H9 (cell line): ENCODE data around the gene TMIE. TPM values are rescaled to one million over a fixed set of nuclear protein-coding genes. Genes with fewer than 3 reads are reported as not detected.

ENCODE experiments used
- DNase-seq: peaks from one replicate; pipeline ENCODE4 v3.0.0-alpha.2; 2017
- H2AFZ ChIP-seq: one replicate; pipeline ENCODE4 v1.6.1; 2013; ENCODE audit warnings: mild to moderate bottlenecking, low read length, control low read depth, moderate library complexity
- H2AK5ac ChIP-seq: 2 replicates; pipeline ENCODE4 v1.6.1; 2013; ENCODE audit warnings: low read length, control low read depth, mixed read lengths; ENCODE audit not compliant: insufficient read length
- H2BK120ac ChIP-seq: one replicate; pipeline ENCODE4 v1.6.1; 2013; ENCODE audit warnings: low read depth, mild to moderate bottlenecking, low read length, control low read depth, inconsistent platforms; ENCODE audit not compliant: poor library complexity, severe bottlenecking
- H2BK12ac ChIP-seq: 2 replicates; pipeline ENCODE4 v1.6.1; 2013; ENCODE audit warnings: low read length, control low read depth, mixed read lengths, low read depth; ENCODE audit not compliant: insufficient read length
- H2BK15ac ChIP-seq: 2 replicates; pipeline ENCODE4 v1.6.1; 2013; ENCODE audit warnings: low read depth, low read length, control low read depth
- H2BK20ac ChIP-seq: one replicate; pipeline ENCODE4 v1.6.1; 2013; ENCODE audit warnings: low read depth, mild to moderate bottlenecking, low read length, control low read depth, inconsistent platforms; ENCODE audit not compliant: poor library complexity, severe bottlenecking
- H2BK5ac ChIP-seq: 2 replicates; pipeline ENCODE4 v1.6.1; 2013; ENCODE audit warnings: low read length, control low read depth, mixed read lengths; ENCODE audit not compliant: insufficient read length
- H3K14ac ChIP-seq: 2 replicates; pipeline ENCODE4 v1.6.1; 2013; ENCODE audit warnings: low read length, control low read depth; ENCODE audit not compliant: insufficient read depth
- H3K18ac ChIP-seq: 2 replicates; pipeline ENCODE4 v1.6.1; 2013; ENCODE audit warnings: low read depth, mild to moderate bottlenecking, mixed read lengths, low read length, control low read depth; ENCODE audit not compliant: insufficient read length
- H3K23ac ChIP-seq: 2 replicates; pipeline ENCODE4 v1.6.1; 2013; ENCODE audit warnings: low read length, control low read depth, mixed read lengths, low read depth; ENCODE audit not compliant: insufficient read length
- H3K23me2 ChIP-seq: 2 replicates; pipeline ENCODE4 v1.6.1; 2013; ENCODE audit warnings: low read depth, mild to moderate bottlenecking, mixed read lengths, low read length, control low read depth; ENCODE audit not compliant: insufficient read length, poor library complexity, severe bottlenecking
- H3K27ac ChIP-seq: 2 replicates; pipeline ENCODE4 v1.5.1; 2013; ENCODE audit warnings: low read length, control low read depth, mixed read lengths, low read depth; ENCODE audit not compliant: insufficient read length
- H3K27me3 ChIP-seq: 2 replicates; pipeline ENCODE4 v1.6.1; 2013; ENCODE audit warnings: low read length, control low read depth, inconsistent platforms; ENCODE audit not compliant: insufficient read depth
- H3K4ac ChIP-seq: 2 replicates; pipeline ENCODE4 v1.6.1; 2013; ENCODE audit warnings: low read depth, mild to moderate bottlenecking, control low read depth, inconsistent platforms, low read length, moderate library complexity
- H3K4me1 ChIP-seq: 2 replicates; pipeline ENCODE4 v1.6.1; 2013; ENCODE audit warnings: low read length, control low read depth, inconsistent platforms; ENCODE audit not compliant: insufficient read depth
- H3K4me2 ChIP-seq: 2 replicates; pipeline ENCODE4 v1.6.1; 2013; ENCODE audit warnings: low read length, control low read depth, mixed read lengths; ENCODE audit not compliant: insufficient read length, insufficient read depth
- H3K56ac ChIP-seq: 2 replicates; pipeline ENCODE4 v1.6.1; 2013; ENCODE audit warnings: low read depth, mild to moderate bottlenecking, mixed read lengths, low read length, control low read depth; ENCODE audit not compliant: insufficient read length
- H3K79me1 ChIP-seq: 2 replicates; pipeline ENCODE4 v1.6.1; 2013; ENCODE audit warnings: low read depth, mild to moderate bottlenecking, moderate library complexity, low read length, control low read depth, inconsistent platforms; ENCODE audit not compliant: insufficient read depth, poor library complexity, severe bottlenecking
- H3K79me2 ChIP-seq: 2 replicates; pipeline ENCODE4 v1.6.1; 2013; ENCODE audit warnings: low read length, control low read depth, inconsistent platforms; ENCODE audit not compliant: insufficient read depth
- H3K9ac ChIP-seq: 2 replicates; pipeline ENCODE4 v1.6.1; 2013; ENCODE audit warnings: low read length, control low read depth, mixed read lengths; ENCODE audit not compliant: insufficient read length; ENCODE audit errors: extremely low read depth
- H3K9me3 ChIP-seq: one replicate; pipeline ENCODE4 v1.6.1; 2013; ENCODE audit warnings: low read depth, low read length, inconsistent platforms; ENCODE audit not compliant: control insufficient read depth
- H3T11ph ChIP-seq: one replicate; pipeline ENCODE4 v1.6.1; 2013; ENCODE audit warnings: mild to moderate bottlenecking, low read length, control low read depth, inconsistent platforms
- H4K20me1 ChIP-seq: one replicate; pipeline ENCODE4 v1.6.1; 2013; ENCODE audit not compliant: control insufficient read depth, insufficient read length, insufficient read depth
- H4K5ac ChIP-seq: 2 replicates; pipeline ENCODE4 v1.6.1; 2013; ENCODE audit warnings: low read depth, mild to moderate bottlenecking, mixed read lengths, low read length, control low read depth; ENCODE audit not compliant: insufficient read length
- H4K8ac ChIP-seq: replicated peaks from 2 replicates; pipeline ENCODE4 v1.6.1; 2013; ENCODE audit warnings: low read length, control low read depth, mixed read lengths, low read depth; ENCODE audit not compliant: insufficient read length
- H4K91ac ChIP-seq: 2 replicates; pipeline ENCODE4 v1.6.1; 2013; ENCODE audit warnings: low read depth, mild to moderate bottlenecking, moderate library complexity, mixed read lengths, low read length, control low read depth; ENCODE audit not compliant: insufficient read length
- H3K27ac Mint-ChIP-seq, 3 experiments: 2 replicates in 2 of 3; 3 replicates in 1 of 3; pipeline ENCODE4 v1.8.0; 2020 to 2021; ENCODE audit warnings: mixed read lengths in 3 of 3, mild to moderate bottlenecking in 1 of 3, moderate library complexity in 1 of 3
- H3K27me3 Mint-ChIP-seq: 2 replicates; pipeline ENCODE4 v1.8.0; 2021; ENCODE audit warnings: low read depth, mild to moderate bottlenecking, moderate library complexity, mixed read lengths
- H3K36me3 Mint-ChIP-seq, 3 experiments: 2 replicates in 2 of 3; 3 replicates in 1 of 3; pipeline ENCODE4 v1.8.0; 2020 to 2021; ENCODE audit warnings: low read depth in 3 of 3, mixed read lengths in 3 of 3; ENCODE audit not compliant: insufficient read depth in 1 of 3
- H3K4me1 Mint-ChIP-seq, 2 experiments: 2 replicates each; pipeline ENCODE4 v1.8.0; 2020; ENCODE audit warnings: mixed read lengths in 2 of 2
- H3K4me3 Mint-ChIP-seq, 2 experiments: 2 replicates in 1 of 2; 3 replicates in 1 of 2; pipeline ENCODE4 v1.8.0; 2020 to 2021; ENCODE audit warnings: mild to moderate bottlenecking in 2 of 2, mixed read lengths in 2 of 2, moderate library complexity in 1 of 2
- H3K9me3 Mint-ChIP-seq, 2 experiments: 2 replicates in 1 of 2; 3 replicates in 1 of 2; pipeline ENCODE4 v1.8.0; 2020; ENCODE audit warnings: mild to moderate bottlenecking in 2 of 2, mixed read lengths in 2 of 2, moderate library complexity in 1 of 2
- CTCF ChIP-seq: fragments of 200-600 bp; sonication (generic); conservative IDR thresholded peaks from 3 replicates; pipeline ENCODE4 v1.8.0; 2021; ENCODE audit warnings: antibody characterized with exemption, mild to moderate bottlenecking
- WGBS: extraction: QIAGEN DNeasy Blood & Tissue Kit; methylation state at CpG from one replicate; pipeline ENCODE4 v1.1.7; 2013; ENCODE audit warnings: missing lambda C conversion rate, low lambda C conversion rate, mixed read lengths; ENCODE audit not compliant: insufficient read length; ENCODE audit errors: extremely low coverage; 5-methylcytosine and 5-hydroxymethylcytosine counted together
- total RNA-seq: library from RNA; stranded (reverse); gene quantifications from 2 replicates; pipeline ENCODE4 v1.2.1, GENCODE V29; 2021

The TMIE gene
- total RNA-seq, 1 experiment from 2014 or later, result 0.63 TPM

DNA sequence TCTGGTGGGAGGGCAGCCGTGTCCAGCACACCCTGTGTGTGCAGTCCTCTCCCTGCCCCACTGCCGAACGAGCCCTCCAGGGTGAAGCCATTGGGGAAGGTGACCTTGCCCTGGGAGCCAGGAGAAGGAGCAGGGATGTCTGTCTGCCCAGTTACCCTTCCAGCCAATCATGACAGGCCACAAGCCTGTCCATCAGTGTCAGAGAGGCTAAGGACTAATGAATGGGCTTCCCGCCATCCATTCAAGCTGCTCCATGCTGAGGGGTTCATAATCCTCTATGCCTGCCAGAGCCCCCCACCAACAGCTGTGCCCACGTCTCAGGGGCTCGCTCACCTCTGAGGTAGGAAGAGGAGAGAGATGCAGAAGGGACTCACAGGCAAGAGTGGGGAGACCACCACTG lies 22.9 kb upstream of the TMIE start:
- Histone ChIP-seq H3K56ac (no peak overlapping the region), H2BK5ac (no peak overlapping the region), H3T11ph (no peak overlapping the region), H3K9me3 (no peaks in the 10 kb centered on the region), H3K18ac (no peak overlapping the region), H3K4ac (no peak overlapping the region), H3K27me3 (no peaks in the 10 kb centered on the region), H3K9ac (no peak overlapping the region), H2BK120ac (no peak overlapping the region), H3K27ac (no peak overlapping the region), H2BK12ac (no peak overlapping the region), H3K23me2 (no peaks in the 10 kb centered on the region), H3K79me2 (no peaks in the 10 kb centered on the region), H2BK15ac (no peak overlapping the region), H2AK5ac (no peak overlapping the region), H3K14ac (no peak overlapping the region), H4K5ac (no peak overlapping the region), H2AFZ (no peak overlapping the region), H4K8ac (no peak overlapping the region), H3K79me1 (no peaks in the 10 kb centered on the region), H3K23ac (no peak overlapping the region), H4K20me1 (no peaks in the 10 kb centered on the region), H2BK20ac (no peak overlapping the region), H3K4me2 (no peak overlapping the region), H3K4me1 (no peaks in the 10 kb centered on the region), H4K91ac (no peak overlapping the region)
- no CpG with 5 or more reads among the region's 6 CpGs for WGBS
- no peak overlapping the region for H3K27ac Mint-ChIP-seq
- H3K4me3 Mint-ChIP-seq, result no peak overlapping the region
- no peaks in the 10 kb centered on the region; the same call in 1 of the 2 replicates for H3K27me3 Mint-ChIP-seq
- no peak for TF ChIP-seq CTCF
- H3K36me3 Mint-ChIP-seq, result peaks cover 0 to 8% (median 0%) of the 10 kb centered on the region in 3 experiments; a peak in 4 of 7 replicates
- no peaks in the 10 kb centered on the region for H3K9me3 Mint-ChIP-seq
- peaks cover 3 to 22% of the 10 kb centered on the region in 2 experiments for H3K4me1 Mint-ChIP-seq
- no peak for DNase-seq
